ENCODE results near the gene THAP2.

DNA sequence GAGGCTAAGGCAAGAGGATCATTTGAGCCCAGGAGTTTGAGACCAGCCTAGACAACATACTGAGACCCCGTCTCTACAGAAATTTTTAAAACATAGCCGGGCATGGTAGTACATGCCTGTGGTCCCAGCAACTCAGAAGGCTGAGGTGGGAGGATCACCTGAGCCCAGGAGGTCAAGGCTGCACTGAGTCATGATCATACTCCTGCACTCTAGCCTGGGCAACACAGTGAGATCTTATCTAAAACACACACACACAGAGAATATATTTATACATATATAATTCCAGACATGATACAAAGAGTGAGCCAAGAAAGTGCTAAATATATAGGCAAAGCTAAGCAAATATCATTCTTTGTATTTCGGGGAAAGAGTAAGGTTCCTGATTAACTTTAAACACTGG, 9.9 kb upstream of the THAP2 start:
- no peak for TF ChIP-seq EZH2 (IDR thresholded peaks at IDR 0.05; ENCODE audit: borderline replicate concordance, low read depth, low read length, poor library complexity, severe bottlenecking)
- TF ChIP-seq, protein P1, sequence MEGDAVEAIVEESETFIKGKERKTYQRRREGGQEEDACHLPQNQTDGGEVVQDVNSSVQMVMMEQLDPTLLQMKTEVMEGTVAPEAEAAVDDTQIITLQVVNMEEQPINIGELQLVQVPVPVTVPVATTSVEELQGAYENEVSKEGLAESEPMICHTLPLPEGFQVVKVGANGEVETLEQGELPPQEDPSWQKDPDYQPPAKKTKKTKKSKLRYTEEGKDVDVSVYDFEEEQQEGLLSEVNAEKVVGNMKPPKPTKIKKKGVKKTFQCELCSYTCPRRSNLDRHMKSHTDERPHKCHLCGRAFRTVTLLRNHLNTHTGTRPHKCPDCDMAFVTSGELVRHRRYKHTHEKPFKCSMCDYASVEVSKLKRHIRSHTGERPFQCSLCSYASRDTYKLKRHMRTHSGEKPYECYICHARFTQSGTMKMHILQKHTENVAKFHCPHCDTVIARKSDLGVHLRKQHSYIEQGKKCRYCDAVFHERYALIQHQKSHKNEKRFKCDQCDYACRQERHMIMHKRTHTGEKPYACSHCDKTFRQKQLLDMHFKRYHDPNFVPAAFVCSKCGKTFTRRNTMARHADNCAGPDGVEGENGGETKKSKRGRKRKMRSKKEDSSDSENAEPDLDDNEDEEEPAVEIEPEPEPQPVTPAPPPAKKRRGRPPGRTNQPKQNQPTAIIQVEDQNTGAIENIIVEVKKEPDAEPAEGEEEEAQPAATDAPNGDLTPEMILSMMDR (conservative IDR thresholded peaks at IDR 0.05; ENCODE audit: low read depth, low read length) = no peak

Data from A673 (cell line).